A204.1 (cell line): ENCODE data around the gene SMPD1.
"Not testable (repeated sequence)": the region's sequence is repeated elsewhere in the genome, so short reads cannot be mapped to it uniquely, and the experiment has no call there.

Experiments
- FAIRE-seq: peaks from 2 replicates; lab custom pipeline; 2012; peaks lifted over from hg19 to GRCh38; lab: Jason Lieb, UNC

SMPD1 gene

DNA sequence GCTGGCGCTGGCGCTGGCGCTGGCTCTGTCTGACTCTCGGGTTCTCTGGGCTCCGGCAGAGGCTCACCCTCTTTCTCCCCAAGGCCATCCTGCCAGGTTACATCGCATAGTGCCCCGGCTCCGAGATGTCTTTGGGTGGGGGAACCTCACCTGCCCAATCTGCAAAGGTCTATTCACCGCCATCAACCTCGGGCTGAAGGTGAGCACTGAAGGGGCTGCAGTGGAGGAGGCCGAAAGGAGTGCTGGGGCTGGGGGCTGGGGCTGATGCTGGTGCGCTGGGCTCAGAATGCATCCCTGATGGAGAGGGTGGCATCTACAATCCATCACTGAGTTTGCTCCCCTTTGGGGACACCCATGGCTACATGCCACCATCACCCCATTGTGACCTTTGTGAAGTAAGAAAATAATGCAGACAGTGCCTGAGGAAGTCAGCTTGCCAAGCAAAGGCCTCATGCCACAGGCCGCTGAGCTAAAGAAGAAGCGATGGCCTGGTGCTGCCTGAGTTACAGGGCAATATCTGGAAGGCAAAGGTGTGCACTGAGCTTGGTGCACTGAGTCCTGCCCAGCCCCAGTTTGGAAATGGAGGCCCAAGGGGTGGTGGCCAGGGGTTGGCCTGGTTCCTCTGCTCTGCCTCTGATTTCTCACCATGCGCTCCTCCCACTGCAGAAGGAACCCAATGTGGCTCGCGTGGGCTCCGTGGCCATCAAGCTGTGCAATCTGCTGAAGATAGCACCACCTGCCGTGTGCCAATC is 620 bp downstream of the SMPD1 start:
- no peak for FAIRE-seq

- no peak for FAIRE-seq
Measured at GRCh38 chr11:6391537-6392134, 1.4 kb downstream of the SMPD1 start.

- not testable (repeated sequence) for FAIRE-seq
Measured at GRCh38 chr11:6392251-6392650, 2.0 kb downstream of the SMPD1 start.

DNA sequence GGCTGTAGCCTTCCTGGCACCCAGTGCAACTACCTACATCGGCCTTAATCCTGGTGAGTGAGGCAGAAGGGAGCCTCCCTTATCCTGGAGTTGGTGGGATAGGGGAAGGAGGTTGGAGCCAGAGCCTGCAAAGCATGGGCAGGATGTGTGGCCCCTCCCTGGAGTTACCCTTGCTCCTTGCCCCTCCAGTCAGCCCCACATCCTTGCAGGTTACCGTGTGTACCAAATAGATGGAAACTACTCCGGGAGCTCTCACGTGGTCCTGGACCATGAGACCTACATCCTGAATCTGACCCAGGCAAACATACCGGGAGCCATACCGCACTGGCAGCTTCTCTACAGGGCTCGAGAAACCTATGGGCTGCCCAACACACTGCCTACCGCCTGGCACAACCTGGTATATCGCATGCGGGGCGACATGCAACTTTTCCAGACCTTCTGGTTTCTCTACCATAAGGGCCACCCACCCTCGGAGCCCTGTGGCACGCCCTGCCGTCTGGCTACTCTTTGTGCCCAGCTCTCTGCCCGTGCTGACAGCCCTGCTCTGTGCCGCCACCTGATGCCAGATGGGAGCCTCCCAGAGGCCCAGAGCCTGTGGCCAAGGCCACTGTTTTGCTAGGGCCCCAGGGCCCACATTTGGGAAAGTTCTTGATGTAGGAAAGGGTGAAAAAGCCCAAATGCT is 3.9 kb downstream of the SMPD1 start:
- no peak for FAIRE-seq

DNA sequence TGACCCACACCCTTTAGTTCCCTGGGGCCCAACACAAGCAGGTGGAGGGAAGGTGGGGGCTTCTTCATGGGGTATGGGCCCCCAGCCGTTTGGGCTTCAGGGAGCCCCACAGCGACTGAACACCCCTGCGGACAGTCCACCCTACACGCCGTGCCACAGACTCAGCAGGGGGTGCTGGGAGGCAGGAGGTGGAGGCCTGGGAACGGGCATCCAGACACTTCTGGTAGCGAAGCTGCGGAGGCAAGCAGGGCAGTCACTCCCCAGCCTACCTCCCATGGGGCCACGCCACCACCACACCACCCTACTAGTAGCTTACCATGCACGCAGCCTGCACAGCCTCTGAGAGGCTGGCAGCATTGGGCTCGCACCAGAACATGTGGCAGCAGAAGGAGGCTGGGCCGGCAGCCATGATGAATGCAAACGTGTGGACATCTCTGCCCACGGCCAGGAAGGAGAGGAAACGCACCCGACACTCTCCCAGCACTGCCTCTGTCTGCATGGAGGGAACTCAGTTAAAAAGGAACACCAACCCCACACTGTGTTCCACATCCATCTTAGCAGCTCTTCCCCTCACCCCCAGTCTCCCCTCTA is 5.3 kb downstream of the SMPD1 start:
- no peak for FAIRE-seq

DNA sequence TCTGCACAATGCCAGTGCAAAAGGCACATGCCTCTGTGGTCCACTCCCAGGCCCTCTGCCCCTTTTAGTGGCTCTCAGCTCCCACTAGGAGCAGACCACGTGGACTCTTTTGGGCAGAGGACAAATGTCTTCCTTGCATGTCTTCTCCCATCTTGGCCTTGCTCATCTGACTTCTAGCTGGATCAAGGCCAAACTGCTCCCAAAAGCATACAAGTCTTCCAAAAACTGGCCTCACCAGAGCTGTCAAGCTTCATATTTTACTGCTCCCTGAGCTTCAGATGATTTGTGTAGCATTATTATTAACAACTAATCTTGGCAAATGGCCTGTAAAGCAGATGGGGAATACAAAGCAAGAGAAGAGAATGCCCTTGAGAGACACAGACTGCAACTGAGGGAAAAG is 6.9 kb downstream of the SMPD1 start:
- FAIRE-seq: no peak

DNA sequence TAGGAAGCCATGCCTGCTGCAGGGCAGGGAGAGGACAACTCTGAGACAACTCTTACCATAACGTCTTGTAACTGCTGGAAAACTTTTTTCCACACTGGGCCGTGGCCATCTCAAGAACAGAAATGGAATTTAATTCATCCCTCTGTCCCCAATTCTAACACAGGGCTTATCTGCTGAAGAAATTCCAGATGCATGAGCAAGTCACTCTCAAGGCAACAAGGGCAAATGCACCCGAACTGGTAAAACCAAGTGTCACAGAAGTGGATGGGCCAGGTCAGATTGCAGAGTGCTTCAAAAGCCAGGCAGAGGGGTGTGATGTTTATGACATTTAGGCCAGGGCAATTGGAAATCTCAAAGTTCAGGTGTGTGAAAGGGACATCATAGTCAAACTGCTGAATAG is 7.4 kb downstream of the SMPD1 start:
- no peak for FAIRE-seq

- no peak for FAIRE-seq
Measured at GRCh38 chr11:6400431-6401345, 10.4 kb downstream of the SMPD1 start.

DNA sequence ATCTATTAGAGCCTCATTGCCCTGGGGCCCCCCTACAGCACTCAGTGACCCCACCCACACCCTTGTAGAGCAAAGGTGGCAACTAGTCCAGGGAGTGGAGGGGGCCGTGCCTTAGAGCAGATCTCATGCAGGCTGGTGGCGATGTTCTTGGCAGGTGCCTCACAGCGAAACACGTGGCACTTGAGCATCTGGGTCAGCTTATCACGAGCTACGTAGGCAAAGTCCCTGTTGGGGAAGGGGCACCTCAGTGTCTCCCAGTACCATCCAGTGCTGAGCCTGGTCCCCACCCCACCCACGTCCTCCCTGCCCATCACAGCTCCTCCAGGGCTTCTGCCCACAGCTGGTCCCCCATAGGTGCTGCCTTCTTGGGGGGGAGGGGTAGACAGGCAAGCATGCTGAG is 11.2 kb downstream of the SMPD1 start:
- no peak for FAIRE-seq

DNA sequence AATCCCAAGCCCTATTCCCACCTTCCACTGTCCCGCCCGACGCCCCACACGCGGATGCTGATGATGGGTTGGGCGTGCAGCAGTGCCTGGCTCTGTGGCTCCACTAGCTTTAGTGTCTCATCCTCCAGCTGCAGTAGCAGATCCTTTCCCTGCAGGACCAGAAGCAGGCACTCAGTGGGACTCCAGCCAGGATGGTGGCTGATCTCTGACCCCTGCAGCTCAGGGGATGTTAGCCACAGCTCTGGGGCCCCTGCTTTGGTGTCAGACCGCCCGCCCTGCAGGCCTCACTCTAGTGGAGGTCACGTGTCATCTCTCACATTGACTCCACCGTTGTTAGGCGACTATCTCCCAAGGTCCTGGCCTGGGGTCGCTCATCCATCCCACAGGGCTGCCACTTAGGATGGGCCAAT is 11.8 kb downstream of the SMPD1 start:
- no peak for FAIRE-seq

DNA sequence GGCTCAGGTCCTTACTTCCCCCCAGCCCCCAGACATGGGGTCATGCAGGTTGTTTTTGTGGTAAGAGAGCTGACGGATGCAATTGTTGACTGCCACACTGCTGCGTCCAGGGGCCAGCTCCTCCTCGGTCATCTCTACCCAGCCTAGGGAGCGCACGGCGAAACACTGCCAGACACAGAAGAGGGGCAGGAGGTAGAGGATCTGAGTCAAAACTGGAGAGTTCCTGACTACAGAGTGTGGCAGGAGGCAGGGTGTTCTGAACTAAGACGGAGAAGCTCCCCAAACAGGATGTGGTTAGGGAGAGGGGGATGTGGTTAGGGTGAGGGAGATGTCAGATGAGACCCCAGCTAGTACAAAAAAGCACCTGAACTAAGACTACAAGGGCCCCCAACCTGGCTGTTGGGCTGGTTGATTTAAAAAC is 12.3 kb downstream of the SMPD1 start:
- no peak for FAIRE-seq

- FAIRE-seq: no peak
Measured at GRCh38 chr11:6403539-6403938, 13.3 kb downstream of the SMPD1 start.

DNA sequence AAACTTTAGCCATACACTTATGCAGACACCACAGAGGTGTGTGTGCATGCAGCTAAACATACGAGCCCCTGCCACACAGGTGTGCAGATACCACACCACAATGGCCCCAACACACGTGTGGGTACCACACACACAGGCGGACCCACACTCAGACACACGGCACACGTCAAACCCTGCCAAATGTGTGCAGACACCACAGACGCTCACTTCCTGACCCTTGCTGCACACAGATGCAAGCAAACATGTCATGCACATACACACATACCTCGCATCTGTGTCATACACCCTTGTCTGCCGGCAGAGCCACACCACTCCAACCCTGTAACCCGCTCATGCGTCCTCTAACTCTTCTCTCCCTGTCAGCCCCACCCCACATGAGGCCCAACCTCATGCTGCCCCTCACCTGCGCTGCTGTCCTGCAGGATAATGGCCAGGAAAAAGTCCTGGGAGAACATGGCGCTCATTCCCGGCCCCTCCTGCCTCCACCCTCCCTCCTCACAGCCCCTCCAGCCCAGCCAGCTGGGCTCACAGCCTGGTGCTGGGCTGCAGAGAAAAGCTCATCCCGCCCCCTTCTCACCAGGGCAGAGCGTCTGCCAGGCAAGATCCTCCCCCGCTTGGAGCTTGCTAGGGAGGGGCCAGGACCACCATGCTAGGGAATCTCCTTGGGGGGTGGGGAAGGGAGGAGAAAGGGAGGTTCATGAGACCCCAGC is 14.2 kb downstream of the SMPD1 start:
- FAIRE-seq: no peak

DNA sequence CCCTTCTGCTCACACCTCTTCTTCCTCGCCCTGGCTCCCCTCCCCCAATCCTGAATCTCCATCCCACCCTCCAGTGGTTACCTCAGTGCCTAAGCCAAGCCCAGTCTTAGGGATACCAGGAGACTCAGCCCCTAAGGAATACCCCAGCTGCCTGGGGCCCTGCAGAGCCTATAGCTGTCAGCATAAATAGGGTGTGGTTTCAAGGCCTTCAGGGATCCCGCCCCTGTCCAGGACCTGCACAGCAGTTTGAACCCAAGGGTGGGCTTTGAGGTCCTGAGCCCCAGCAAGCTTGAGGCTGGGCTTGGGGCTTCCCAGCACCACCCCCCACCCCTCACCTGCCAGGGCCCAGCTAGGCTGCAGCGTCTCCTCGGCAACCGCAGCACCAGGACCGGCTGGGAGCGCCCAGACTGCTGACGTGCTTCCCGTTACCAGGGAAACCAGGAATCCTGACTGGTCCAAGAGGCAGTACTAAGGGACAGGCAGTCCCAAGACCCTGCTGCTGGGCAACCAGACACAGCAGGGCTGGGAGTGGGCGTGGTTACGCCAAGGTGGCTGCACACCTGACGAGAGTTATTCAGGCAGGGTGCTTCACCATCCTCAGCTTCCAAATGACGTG is 14.9 kb downstream of the SMPD1 start:
- no peak for FAIRE-seq

DNA sequence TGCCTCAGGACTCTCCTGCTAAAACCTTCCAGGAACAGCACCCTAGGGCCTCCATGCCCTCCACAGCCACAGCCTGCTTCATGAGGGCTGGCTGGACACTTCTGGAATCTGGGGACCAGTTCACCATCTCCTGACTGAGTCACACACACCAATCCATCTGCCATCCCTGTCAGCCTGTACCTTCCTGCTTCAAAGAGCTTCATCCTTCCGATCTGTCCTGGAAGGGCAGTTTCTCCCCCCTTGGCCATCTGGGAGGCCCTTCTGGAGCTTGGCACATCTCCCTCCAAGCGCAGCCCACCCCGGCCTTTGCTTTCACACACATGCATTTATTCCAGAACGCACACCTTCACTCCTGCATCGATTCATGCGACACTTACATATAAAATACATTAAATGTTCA is 15.6 kb downstream of the SMPD1 start:
- FAIRE-seq: no peak

- FAIRE-seq: no peak
Measured at GRCh38 chr11:6406370-6406769, 16.1 kb downstream of the SMPD1 start.

GRCh38 chr11:6410695-6411430 is 20.6 kb downstream of the SMPD1 start:
- FAIRE-seq: no peak

- no peak for FAIRE-seq
Measured at GRCh38 chr11:6411594-6412031, 21.3 kb downstream of the SMPD1 start.

DNA sequence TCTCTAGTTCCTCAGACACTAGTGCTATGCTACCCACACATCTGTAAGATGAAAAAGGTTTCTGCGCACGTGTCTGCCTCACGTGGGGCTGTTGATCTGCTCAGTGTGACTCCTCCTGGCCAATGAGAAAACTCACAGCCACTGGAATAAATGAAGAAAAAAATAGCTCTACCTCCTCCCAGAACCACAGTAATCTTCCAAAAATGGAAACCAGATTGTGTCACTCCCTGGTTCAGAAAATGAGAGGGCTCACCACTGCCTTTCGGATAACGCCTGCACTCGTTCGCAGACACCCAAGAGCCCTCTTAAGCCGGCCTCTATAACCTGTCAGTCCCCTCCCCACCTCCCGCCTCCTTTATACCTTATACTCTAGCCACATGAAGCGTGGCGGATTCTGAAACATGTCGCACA is 23.5 kb downstream of the SMPD1 start:
- no peak for FAIRE-seq

DNA sequence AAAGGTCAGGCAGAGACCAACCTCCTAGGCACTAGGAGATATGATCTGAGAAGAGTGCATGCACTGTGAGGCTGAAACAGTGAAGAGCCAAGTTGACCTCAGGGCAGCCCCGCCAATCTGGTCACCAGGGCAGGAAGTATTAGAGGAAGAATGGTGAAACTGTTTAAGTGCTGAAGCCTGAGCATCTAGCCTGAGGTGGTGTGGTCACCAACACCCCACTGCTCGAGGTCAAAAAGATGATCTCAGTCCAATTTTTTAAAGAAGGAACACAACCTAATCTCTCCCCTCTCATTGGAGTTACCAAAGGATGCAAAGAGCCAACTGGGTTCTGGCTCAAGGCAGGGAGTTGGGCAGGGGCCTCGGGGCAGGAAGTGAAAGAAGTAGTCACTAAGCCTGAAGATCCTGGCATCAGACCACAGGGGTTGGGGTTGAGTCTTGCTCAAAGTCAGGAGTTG is 24.6 kb downstream of the SMPD1 start:
- no peak for FAIRE-seq
